GM12878 (cell line): ENCODE results near the gene PPIB. TPM values are rescaled to one million over a fixed set of nuclear protein-coding genes. Genes with fewer than 3 reads are reported as not detected.

ENCODE experiments used
- BMI1 ChIP-seq: fragments of 450-650 bp; IDR thresholded peaks from 2 replicates; pipeline ENCODE4 v1.6.1; 2016; ENCODE audit warnings: mild to moderate bottlenecking, moderate library complexity, borderline replicate concordance
- CHD1 ChIP-seq: IDR thresholded peaks from 2 replicates; pipeline ENCODE4 v1.6.1; 2012; ENCODE audit warnings: low read depth, low read length, improper control_type of control experiment
- CREM ChIP-seq: IDR thresholded peaks from 2 replicates; pipeline ENCODE4 v1.6.1; 2014; ENCODE audit warnings: antibody characterized with exemption, low read depth
- EED ChIP-seq: sonication (generic); IDR thresholded peaks from 2 replicates; pipeline ENCODE4 v1.6.1; 2016; ENCODE audit warnings: antibody characterized with exemption, low read depth
- ETV6 ChIP-seq, 2 experiments: fragments of 450-650 bp in 1 of 2; IDR thresholded peaks in 1 of 2; conservative IDR thresholded peaks in 1 of 2; 2 replicates each; pipeline ENCODE4 v1.6.1; 2014; ENCODE audit warnings: antibody characterized with exemption in 1 of 2, borderline replicate concordance in 1 of 2, low read depth in 1 of 2, mild to moderate bottlenecking in 1 of 2, moderate library complexity in 1 of 2
- GATAD2B ChIP-seq: fragments of 450-650 bp; conservative IDR thresholded peaks from 2 replicates; pipeline ENCODE4 v1.6.1; 2017; ENCODE audit warnings: low read depth, mild to moderate bottlenecking, moderate library complexity
- HCFC1 ChIP-seq: fragments of 150-350 bp; IDR thresholded peaks from 2 replicates; pipeline ENCODE4 v1.6.1; 2014; ENCODE audit warnings: low read length
- IRF4 ChIP-seq: IDR thresholded peaks from 2 replicates; pipeline ENCODE4 v1.6.1; 2011; ENCODE audit warnings: low read depth, low read length
- NFXL1 ChIP-seq: fragments of 450-650 bp; IDR thresholded peaks from 2 replicates; pipeline ENCODE4 v1.6.1; 2017; ENCODE audit warnings: antibody characterized with exemption, mild to moderate bottlenecking, borderline replicate concordance
- NR2C2 ChIP-seq: IDR thresholded peaks from 2 replicates; pipeline ENCODE4 v1.6.1; 2011; ENCODE audit warnings: borderline replicate concordance, low read depth; ENCODE audit not compliant: control insufficient read depth, insufficient read length
- NR2F1 ChIP-seq: fragments of 450-650 bp; conservative IDR thresholded peaks from 2 replicates; pipeline ENCODE4 v1.6.1; 2017; ENCODE audit warnings: mild to moderate bottlenecking
- PAX8 ChIP-seq: fragments of 450-650 bp; IDR thresholded peaks from 2 replicates; pipeline ENCODE4 v1.6.1; 2017; ENCODE audit warnings: mild to moderate bottlenecking, moderate library complexity
- POLR2AphosphoS2 ChIP-seq: IDR thresholded peaks from 2 replicates; pipeline ENCODE4 v1.6.1; 2011; ENCODE audit warnings: low read depth, mild to moderate bottlenecking, low read length, improper control_type of control experiment, moderate library complexity
- POU2F2 ChIP-seq: IDR thresholded peaks from 3 replicates; pipeline ENCODE4 v1.6.1; 2011; ENCODE audit warnings: low read depth, mild to moderate bottlenecking, low read length, borderline replicate concordance
- SIN3A ChIP-seq: IDR thresholded peaks from 2 replicates; pipeline ENCODE4 v1.6.1; 2012; ENCODE audit warnings: low read depth, low read length, improper control_type of control experiment
- SMARCA5 ChIP-seq: fragments of 450-650 bp; IDR thresholded peaks from 2 replicates; pipeline ENCODE4 v1.6.1; 2017; ENCODE audit warnings: mild to moderate bottlenecking
- TCF7 ChIP-seq: IDR thresholded peaks from 2 replicates; pipeline ENCODE4 v1.6.1; 2014; ENCODE audit warnings: antibody characterized with exemption, borderline replicate concordance
- YBX1 ChIP-seq: fragments of 450-650 bp; IDR thresholded peaks from 2 replicates; pipeline ENCODE4 v1.6.1; 2016; ENCODE audit warnings: antibody characterized with exemption
- ZNF274 ChIP-seq: IDR thresholded peaks from one replicate; pipeline ENCODE4 v1.8.0; 2011; ENCODE audit not compliant: insufficient read length, insufficient read depth
- polyA plus RNA-seq, 11 experiments: library from polyadenylated mRNA; depleted of rRNA in 4 of 11; unstranded in 6 of 11; stranded (reverse) in 5 of 11; fragments of >200 nt; fragmentation: Nextera tagmentation in 4 of 11; fragmentation: Illumina TruSeq in 1 of 11; extraction: Ambion mirVana in 4 of 11; extraction: Trizol in 1 of 11; gene quantifications; 1 replicate in 1 of 11; 2 replicates in 10 of 11; pipeline versions ENCODE4 v1.2.1 to v1.2.3, GENCODE V29; 2011 to 2016; ENCODE audit warnings: inconsistent platforms in 2 of 11, missing spikeins in 2 of 11, low read depth in 1 of 11
- total RNA-seq, 4 experiments: library from RNA; depleted of rRNA in 3 of 4; stranded (reverse); fragments of >200 nt in 3 of 4; fragmentation: Illumina TruSeq in 1 of 4; extraction: Trizol in 1 of 4; gene quantifications; 2 replicates each; pipeline versions ENCODE4 v1.2.1 to v1.2.3, GENCODE V29; 2013 to 2021
- TF ChIP-seq, protein P1 (sequence below): fragments of 450-650 bp; IDR thresholded peaks from 2 replicates; pipeline ENCODE4 v1.6.1; 2014; ENCODE audit warnings: mild to moderate bottlenecking
- TF ChIP-seq, protein P2 (sequence below): IDR thresholded peaks from 2 replicates; pipeline ENCODE4 v1.6.1; 2012; ENCODE audit warnings: low read depth, low read length, improper control_type of control experiment
- TF ChIP-seq, protein P3 (sequence below): IDR thresholded peaks from 2 replicates; pipeline ENCODE4 v1.6.1; 2011; ENCODE audit warnings: borderline replicate concordance, low read depth, mild to moderate bottlenecking, moderate library complexity, mixed read lengths, low read length; ENCODE audit not compliant: insufficient read depth; ENCODE audit errors: extremely low read length
- TF ChIP-seq, protein P4 (sequence below): fragments of 450-650 bp; IDR thresholded peaks from 2 replicates; pipeline ENCODE4 v1.6.1; 2017; ENCODE audit warnings: low read depth, mild to moderate bottlenecking, moderate library complexity
- TF ChIP-seq, protein P5 (sequence below): IDR thresholded peaks from 2 replicates; pipeline ENCODE4 v1.6.1; 2011; ENCODE audit warnings: low read depth, low read length, improper control_type of control experiment, borderline replicate concordance
- TF ChIP-seq, protein P6 (sequence below): IDR thresholded peaks from 2 replicates; pipeline ENCODE4 v1.6.1; 2012; ENCODE audit warnings: low read length, inconsistent platforms

Gene PPIB
- total and polyA plus RNA-seq, 10 of the 15 experiments (the other 5 are each of a cell fraction or from before 2014, with no cell fraction given): 344 to 936 (median 508) TPM

DNA sequence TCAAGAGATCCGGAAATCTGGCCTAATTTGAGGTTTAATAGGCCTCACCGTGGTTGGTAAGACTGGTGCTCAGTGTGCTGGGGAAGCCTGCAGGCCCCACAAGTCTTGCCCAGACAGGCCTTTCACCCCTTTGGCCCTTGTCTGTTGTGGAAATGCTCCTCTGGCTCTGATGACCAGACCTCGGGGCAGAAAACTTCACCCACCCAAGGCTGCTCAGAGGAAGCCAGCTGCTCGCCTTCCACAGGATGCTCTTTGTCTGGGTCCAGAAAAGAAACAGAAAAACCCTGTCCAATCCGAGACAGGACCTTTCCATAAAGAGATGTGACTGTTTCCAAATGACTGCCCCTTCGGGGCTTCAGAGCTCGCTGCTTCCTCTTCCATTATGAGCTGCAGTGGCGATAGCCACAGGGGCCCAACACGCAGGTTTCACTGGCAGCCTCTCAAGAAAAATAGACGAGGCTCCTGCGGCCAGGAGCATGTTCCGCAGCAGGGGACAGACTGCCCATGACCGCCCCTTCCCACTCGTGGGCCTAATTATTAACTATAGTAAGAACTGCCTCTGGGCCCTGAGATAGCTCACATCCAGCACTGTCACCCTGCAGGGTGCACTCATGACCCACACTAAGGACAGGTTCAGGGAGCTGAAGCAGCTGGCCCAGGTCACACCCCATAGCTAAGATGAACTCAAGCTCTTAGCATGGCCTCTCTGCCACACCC is 18.1 kb downstream of the PPIB start (continued):
- TF ChIP-seq, protein P1, sequence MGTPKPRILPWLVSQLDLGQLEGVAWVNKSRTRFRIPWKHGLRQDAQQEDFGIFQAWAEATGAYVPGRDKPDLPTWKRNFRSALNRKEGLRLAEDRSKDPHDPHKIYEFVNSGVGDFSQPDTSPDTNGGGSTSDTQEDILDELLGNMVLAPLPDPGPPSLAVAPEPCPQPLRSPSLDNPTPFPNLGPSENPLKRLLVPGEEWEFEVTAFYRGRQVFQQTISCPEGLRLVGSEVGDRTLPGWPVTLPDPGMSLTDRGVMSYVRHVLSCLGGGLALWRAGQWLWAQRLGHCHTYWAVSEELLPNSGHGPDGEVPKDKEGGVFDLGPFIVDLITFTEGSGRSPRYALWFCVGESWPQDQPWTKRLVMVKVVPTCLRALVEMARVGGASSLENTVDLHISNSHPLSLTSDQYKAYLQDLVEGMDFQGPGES: no peak
- TF ChIP-seq, protein P2, sequence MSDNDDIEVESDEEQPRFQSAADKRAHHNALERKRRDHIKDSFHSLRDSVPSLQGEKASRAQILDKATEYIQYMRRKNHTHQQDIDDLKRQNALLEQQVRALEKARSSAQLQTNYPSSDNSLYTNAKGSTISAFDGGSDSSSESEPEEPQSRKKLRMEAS: no peak
- no peak for TF ChIP-seq TCF7
- TF ChIP-seq YBX1: no peak
- TF ChIP-seq SMARCA5: peak; percentile 38
- TF ChIP-seq, protein P3, sequence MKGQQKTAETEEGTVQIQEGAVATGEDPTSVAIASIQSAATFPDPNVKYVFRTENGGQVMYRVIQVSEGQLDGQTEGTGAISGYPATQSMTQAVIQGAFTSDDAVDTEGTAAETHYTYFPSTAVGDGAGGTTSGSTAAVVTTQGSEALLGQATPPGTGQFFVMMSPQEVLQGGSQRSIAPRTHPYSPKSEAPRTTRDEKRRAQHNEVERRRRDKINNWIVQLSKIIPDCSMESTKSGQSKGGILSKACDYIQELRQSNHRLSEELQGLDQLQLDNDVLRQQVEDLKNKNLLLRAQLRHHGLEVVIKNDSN: no peak
- TF ChIP-seq POLR2AphosphoS2: no peak
- TF ChIP-seq, protein P4, sequence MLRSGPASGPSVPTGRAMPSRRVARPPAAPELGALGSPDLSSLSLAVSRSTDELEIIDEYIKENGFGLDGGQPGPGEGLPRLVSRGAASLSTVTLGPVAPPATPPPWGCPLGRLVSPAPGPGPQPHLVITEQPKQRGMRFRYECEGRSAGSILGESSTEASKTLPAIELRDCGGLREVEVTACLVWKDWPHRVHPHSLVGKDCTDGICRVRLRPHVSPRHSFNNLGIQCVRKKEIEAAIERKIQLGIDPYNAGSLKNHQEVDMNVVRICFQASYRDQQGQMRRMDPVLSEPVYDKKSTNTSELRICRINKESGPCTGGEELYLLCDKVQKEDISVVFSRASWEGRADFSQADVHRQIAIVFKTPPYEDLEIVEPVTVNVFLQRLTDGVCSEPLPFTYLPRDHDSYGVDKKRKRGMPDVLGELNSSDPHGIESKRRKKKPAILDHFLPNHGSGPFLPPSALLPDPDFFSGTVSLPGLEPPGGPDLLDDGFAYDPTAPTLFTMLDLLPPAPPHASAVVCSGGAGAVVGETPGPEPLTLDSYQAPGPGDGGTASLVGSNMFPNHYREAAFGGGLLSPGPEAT: peak; percentile 49; the same call in 1 of the 2 replicates
- TF ChIP-seq POU2F2: no peak; the same call in 2 of the 3 replicates
- TF ChIP-seq ETV6 (conservative IDR thresholded peaks at IDR 0.05 in 1 of 2, IDR thresholded peaks at IDR 0.05 in 1 of 2; ENCODE audit: borderline replicate concordance in 1 of 2, low read depth in 1 of 2): peak in 1 of 2 experiments; percentile 91; a peak in 2 of 4 replicates
- TF ChIP-seq CREM: peak; percentile 60; the same call in 1 of the 2 replicates
- TF ChIP-seq, protein P5, sequence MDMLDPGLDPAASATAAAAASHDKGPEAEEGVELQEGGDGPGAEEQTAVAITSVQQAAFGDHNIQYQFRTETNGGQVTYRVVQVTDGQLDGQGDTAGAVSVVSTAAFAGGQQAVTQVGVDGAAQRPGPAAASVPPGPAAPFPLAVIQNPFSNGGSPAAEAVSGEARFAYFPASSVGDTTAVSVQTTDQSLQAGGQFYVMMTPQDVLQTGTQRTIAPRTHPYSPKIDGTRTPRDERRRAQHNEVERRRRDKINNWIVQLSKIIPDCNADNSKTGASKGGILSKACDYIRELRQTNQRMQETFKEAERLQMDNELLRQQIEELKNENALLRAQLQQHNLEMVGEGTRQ: peak; percentile 3; the same call in 1 of the 2 replicates
- peak; percentile 86 for TF ChIP-seq NR2F1
- TF ChIP-seq ZNF274: no peak
- TF ChIP-seq BMI1: no peak
- TF ChIP-seq NR2C2: no peak
- no peak for TF ChIP-seq SIN3A
- TF ChIP-seq CHD1: no peak
- no peak for TF ChIP-seq HCFC1
- TF ChIP-seq GATAD2B: peak; percentile 64
- TF ChIP-seq, protein P6, sequence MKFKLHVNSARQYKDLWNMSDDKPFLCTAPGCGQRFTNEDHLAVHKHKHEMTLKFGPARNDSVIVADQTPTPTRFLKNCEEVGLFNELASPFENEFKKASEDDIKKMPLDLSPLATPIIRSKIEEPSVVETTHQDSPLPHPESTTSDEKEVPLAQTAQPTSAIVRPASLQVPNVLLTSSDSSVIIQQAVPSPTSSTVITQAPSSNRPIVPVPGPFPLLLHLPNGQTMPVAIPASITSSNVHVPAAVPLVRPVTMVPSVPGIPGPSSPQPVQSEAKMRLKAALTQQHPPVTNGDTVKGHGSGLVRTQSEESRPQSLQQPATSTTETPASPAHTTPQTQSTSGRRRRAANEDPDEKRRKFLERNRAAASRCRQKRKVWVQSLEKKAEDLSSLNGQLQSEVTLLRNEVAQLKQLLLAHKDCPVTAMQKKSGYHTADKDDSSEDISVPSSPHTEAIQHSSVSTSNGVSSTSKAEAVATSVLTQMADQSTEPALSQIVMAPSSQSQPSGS: peak; percentile 64; the same call in 1 of the 2 replicates
- no peak for TF ChIP-seq PAX8
- TF ChIP-seq EED: peak; percentile 51; the same call in 1 of the 2 replicates
- no peak for TF ChIP-seq NFXL1
- 0 out of 2 replicates have a peak, but pooled peaks have one; percentile 18 for TF ChIP-seq IRF4
